Measurements from ENCODE around the gene C4A.
A peak's percentile ranks its signal among the peaks of the same experiment; 100 is the strongest.
"Not testable (repeated sequence)": the region's sequence is repeated elsewhere in the genome, so short reads cannot be mapped to it uniquely, and the experiment has no call there.

C4A gene

GRCh38 chr6:31981744-31982143 is at the start of gene C4A:
Gene C4A (plus strand): TSS chr6:31982057. CDS start chr6:31982108, 51 bp downstream.
- DNase-seq: not testable (repeated sequence)

GRCh38 chr6:31932137-31932536 is 49.7 kb upstream of the C4A start:
- not testable (repeated sequence) for DNase-seq

DNA sequence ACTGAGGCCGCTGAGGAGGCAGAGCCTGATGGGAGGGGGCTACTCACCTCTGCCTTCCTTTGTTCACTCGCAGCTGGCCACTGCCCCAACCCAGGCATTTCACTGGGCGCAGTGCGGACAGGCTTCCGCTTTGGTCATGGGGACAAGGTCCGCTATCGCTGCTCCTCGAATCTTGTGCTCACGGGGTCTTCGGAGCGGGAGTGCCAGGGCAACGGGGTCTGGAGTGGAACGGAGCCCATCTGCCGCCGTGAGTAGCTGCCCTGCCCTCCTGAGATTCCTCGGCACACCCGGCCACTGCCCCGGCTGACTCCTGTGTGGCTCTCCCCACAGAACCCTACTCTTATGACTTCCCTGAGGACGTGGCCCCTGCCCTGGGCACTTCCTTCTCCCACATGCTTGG is 48.3 kb upstream of the C4A start:
- no peak for DNase-seq

- DNase-seq: no peak
These were observed 46.8 kb upstream of the C4A start for GRCh38 chr6:31935021-31935420.

- no peak for DNase-seq
These were observed 46.0 kb upstream of the C4A start for GRCh38 chr6:31935823-31936222.

DNA sequence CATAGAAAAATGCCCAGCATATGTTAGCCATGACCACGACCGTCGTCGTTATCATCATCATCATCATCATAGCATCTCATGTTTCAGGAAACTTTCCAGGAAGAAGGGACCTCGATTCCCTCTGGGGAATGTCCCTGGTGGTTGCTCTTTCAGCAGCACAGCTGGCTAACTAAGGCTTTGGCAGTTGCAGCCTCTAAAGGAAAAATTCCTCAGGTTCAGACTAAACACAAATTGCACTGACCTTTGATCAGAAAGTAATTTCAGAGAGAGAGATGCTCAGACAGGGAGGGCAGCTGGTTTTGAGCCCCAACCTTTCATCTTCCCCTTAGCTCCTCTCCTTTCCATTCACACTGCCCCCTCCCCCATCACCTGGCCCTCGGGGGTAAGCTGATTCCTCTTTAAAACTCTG is 41.6 kb upstream of the C4A start:
- DNase-seq: no peak

DNA sequence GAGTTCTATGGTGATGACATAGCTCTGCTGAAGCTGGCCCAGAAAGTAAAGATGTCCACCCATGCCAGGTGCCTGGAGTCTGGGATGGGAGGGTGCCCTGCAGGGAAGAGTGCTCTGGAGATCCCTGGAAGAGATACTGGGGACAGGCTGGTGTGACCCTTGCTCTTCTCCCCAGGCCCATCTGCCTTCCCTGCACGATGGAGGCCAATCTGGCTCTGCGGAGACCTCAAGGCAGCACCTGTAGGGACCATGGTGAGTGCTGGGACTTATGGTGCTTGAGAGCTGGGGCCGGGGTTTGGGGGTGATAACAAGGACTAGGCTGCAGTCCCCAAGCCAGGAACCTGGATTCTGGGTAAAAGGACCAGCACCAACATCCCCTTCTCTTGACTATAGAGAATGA is 38.1 kb upstream of the C4A start:
- no peak for DNase-seq

- no peak for DNase-seq
These were observed 36.7 kb upstream of the C4A start for GRCh38 chr6:31945154-31945506.

- no peak for DNase-seq
These were observed 36.1 kb upstream of the C4A start, which contains the start of gene CFB for GRCh38 chr6:31945507-31946369. Gene CFB (plus strand): TSS chr6:31946095. CDS start chr6:31946222, 127 bp downstream.

GRCh38 chr6:31946370-31946885 is 35.4 kb upstream of the C4A start:
- no peak for DNase-seq

- DNase-seq: no peak
These were observed 34.7 kb upstream of the C4A start for GRCh38 chr6:31947070-31947675.

GRCh38 chr6:31947864-31948263 is 34.0 kb upstream of the C4A start:
- no peak for DNase-seq

DNA sequence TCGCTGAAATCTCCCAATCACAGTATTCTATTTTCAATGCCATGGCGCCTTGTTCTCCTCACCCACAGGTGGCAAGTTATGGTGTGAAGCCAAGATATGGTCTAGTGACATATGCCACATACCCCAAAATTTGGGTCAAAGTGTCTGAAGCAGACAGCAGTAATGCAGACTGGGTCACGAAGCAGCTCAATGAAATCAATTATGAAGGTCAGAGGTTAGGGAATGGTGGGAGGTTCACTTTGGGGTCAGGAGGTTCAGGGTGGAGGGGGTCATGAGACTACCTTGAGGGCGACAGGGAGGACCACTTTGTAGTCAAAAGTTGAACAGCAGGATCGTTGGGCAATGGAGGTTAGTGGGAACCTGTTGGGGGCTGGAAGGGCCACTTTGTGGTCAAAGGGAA is 33.6 kb upstream of the C4A start:
- no peak for DNase-seq

DNA sequence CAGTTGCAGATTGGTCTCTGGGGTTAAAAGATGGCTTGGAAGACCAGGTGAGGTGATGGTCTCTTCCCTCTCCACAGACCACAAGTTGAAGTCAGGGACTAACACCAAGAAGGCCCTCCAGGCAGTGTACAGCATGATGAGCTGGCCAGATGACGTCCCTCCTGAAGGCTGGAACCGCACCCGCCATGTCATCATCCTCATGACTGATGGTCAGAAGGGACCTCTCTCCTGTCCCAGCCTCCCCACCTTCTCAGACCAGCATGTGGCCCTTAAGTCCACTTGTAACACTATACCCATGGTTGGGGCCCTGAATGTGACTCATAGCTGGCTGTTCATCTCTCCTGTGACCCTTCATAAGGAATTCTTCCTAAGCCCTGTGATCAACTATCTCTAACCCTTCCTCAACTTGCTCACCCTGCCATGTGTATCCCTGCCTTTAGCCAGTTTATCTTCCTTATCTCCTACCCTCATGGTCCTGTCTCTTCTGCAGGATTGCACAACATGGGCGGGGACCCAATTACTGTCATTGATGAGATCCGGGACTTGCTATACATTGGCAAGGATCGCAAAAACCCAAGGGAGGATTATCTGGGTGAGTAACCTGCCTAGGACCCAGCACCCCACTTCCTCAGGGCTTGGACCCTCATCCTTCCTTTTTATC is 33.0 kb upstream of the C4A start:
- no peak for DNase-seq

- no peak for DNase-seq
These were observed 31.8 kb upstream of the C4A start for GRCh38 chr6:31949926-31950548.

DNA sequence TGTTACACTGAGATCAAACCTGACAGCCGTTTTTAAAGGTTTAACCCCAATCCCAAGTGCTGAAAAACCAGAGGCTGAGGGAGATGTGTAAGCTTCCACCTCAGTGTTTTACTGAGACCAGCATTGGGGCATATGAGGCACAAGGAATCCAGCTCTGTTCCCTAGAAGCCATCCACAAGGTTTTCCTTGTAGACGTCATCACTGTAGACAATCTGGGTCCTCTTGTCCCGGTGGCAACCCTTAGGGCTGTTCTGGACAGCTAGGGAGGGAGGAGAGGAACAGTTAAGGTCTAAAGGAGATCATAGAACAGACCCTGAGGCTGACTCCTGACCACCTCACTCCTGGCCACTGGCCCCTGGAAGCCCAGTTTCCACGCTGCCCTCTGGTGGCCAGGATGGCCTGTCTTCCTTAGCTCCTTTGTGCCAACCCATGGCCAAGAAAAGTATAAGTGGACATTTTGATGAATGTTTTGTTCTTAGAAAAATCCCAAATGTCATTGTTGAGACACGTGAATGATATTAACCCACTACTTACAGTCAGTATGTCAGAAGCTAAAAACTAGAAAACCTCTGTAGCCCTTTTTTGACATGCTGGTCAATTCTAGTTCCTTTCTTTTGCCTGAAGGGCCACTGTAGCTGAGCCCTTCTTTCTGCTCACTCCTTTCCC is 29.6 kb upstream of the C4A start:
- DNase-seq: peak; percentile 34

- no peak for DNase-seq
These were observed 29.0 kb upstream of the C4A start for GRCh38 chr6:31952890-31953289.

- no peak for DNase-seq
These were observed 27.3 kb upstream of the C4A start for GRCh38 chr6:31954511-31954910.

- no peak for DNase-seq
These were observed 25.1 kb upstream of the C4A start for GRCh38 chr6:31956796-31957195.

DNA sequence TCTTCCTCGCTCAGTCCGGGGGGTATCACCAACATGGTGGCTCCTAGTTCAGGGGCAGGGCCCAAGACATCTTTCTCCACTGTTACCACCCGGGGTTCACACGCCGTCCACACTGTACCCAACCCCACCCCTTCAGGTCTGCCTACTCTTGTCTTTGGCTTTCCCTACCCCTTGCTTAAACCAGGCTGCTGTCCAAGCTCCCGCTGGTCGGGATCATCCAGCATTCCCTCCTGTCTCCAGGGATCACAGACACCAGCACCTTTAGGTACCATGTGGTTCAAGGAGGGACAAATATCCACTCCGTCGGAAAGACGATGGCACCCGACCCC is 23.5 kb upstream of the C4A start:
- no peak for DNase-seq

GRCh38 chr6:31958741-31959739 is 22.8 kb upstream of the C4A start, which contains the start of the genes NELFE and SKIC2:
Gene NELFE (minus strand): TSS chr6:31958971. CDS start chr6:31958446, 525 bp downstream.
Gene SKIC2 (plus strand): TSS chr6:31959175. CDS start chr6:31959193, 18 bp downstream.
- peak; percentile 98 for DNase-seq
